ENCODE measurements around the gene RFK. TPM values are rescaled to one million over a fixed set of nuclear protein-coding genes. Genes with fewer than 3 reads are reported as not detected.

RFK gene
- total RNA-seq, 1 experiment from 2014 or later, result 14.0 TPM

- H3K4me1 Mint-ChIP-seq (ENCODE audit: low read depth, unreplicated experiment), result peaks cover 52% of the 10 kb centered on the region
- no peaks in the 10 kb centered on the region for H3K36me3 Mint-ChIP-seq (ENCODE audit: insufficient read depth, unreplicated experiment)
- intact Hi-C loops (cut with micrococcal nuclease; ENCODE audit: unreplicated experiment), result no loop called here
- no peak overlapping the region for H3K27ac Mint-ChIP-seq (ENCODE audit: unreplicated experiment)
- H3K4me3 Mint-ChIP-seq (ENCODE audit: low read depth, unreplicated experiment), result no peak overlapping the region
- BruUV-seq (replicated peaks), result no TSS peak
- no peak for DNase-seq
- no peaks in the 10 kb centered on the region for H3K27me3 Mint-ChIP-seq (ENCODE audit: unreplicated experiment)
- TF ChIP-seq, protein P1, sequence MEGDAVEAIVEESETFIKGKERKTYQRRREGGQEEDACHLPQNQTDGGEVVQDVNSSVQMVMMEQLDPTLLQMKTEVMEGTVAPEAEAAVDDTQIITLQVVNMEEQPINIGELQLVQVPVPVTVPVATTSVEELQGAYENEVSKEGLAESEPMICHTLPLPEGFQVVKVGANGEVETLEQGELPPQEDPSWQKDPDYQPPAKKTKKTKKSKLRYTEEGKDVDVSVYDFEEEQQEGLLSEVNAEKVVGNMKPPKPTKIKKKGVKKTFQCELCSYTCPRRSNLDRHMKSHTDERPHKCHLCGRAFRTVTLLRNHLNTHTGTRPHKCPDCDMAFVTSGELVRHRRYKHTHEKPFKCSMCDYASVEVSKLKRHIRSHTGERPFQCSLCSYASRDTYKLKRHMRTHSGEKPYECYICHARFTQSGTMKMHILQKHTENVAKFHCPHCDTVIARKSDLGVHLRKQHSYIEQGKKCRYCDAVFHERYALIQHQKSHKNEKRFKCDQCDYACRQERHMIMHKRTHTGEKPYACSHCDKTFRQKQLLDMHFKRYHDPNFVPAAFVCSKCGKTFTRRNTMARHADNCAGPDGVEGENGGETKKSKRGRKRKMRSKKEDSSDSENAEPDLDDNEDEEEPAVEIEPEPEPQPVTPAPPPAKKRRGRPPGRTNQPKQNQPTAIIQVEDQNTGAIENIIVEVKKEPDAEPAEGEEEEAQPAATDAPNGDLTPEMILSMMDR (IDR thresholded peaks at IDR 0.05; ENCODE audit: unreplicated experiment), result no peak
- CTCF ChIA-PET, result interaction anchor here (0.9 to 1.2 kb wide), 2 partner anchors 8 to 14 kb away, joined by 3 to 4 read pairs; no protein-coding TSS in a partner anchor
- H3K9me3 Mint-ChIP-seq (ENCODE audit: low read depth, unreplicated experiment), result no peaks in the 10 kb centered on the region
Measured at GRCh38 chr9:76370396-76371023, 23.7 kb downstream of the RFK start.

GRCh38 chr9:76369583-76369982 lies 24.6 kb downstream of the RFK start:
- H3K36me3 Mint-ChIP-seq (ENCODE audit: insufficient read depth, unreplicated experiment), result no peaks in the 10 kb centered on the region
- no peak overlapping the region for H3K27ac Mint-ChIP-seq (ENCODE audit: unreplicated experiment)
- DNase-seq, result peak; percentile 65
- peaks cover 52% of the 10 kb centered on the region for H3K4me1 Mint-ChIP-seq (ENCODE audit: low read depth, unreplicated experiment)
- TF ChIP-seq, protein P1 (IDR thresholded peaks at IDR 0.05; ENCODE audit: unreplicated experiment), result no peak
- no peaks in the 10 kb centered on the region for H3K27me3 Mint-ChIP-seq (ENCODE audit: unreplicated experiment)
- no TSS peak for BruUV-seq (replicated peaks)
- intact Hi-C loops (cut with micrococcal nuclease; ENCODE audit: unreplicated experiment), result loop anchor here (10.0 kb wide), 1 partner anchor 55 kb away; no protein-coding TSS in a partner anchor
- CTCF ChIA-PET, result interaction anchor here (1.2 kb wide), 1 partner anchor 9 kb away, joined by 4 read pairs; no protein-coding TSS in a partner anchor
- H3K9me3 Mint-ChIP-seq (ENCODE audit: low read depth, unreplicated experiment), result no peaks in the 10 kb centered on the region
- H3K4me3 Mint-ChIP-seq (ENCODE audit: low read depth, unreplicated experiment), result no peak overlapping the region

DNA sequence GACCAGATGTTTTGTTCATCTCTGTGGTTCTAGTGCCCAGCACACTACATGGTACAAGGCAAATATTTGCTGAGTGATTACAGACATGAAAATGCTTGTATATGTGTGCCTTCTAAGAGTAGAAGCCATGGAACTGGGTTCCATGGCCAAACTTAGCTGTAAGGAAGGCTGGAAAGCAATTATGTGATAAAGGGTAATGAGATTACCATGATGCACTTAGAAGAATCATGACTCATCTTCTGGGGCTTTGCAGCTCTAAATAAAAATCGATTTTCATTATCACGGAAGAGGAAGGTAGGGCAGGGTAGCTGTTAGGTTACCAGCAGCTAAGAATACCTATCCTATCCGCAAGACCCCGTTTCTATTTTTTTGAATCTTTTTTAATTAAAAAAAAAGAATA lies 28.0 kb downstream of the RFK start:
- intact Hi-C loops (cut with micrococcal nuclease; ENCODE audit: unreplicated experiment), result loop anchor here (10.0 kb wide), 1 partner anchor 51 kb away; no protein-coding TSS in a partner anchor
- no peak overlapping the region for H3K4me3 Mint-ChIP-seq (ENCODE audit: low read depth, unreplicated experiment)
- H3K27ac Mint-ChIP-seq (ENCODE audit: unreplicated experiment), result no peak overlapping the region
- no peaks in the 10 kb centered on the region for H3K36me3 Mint-ChIP-seq (ENCODE audit: insufficient read depth, unreplicated experiment)
- no peaks in the 10 kb centered on the region for H3K9me3 Mint-ChIP-seq (ENCODE audit: low read depth, unreplicated experiment)
- CTCF ChIA-PET, result interaction anchor here (0.7 to 1.1 kb wide), 3 partner anchors 13 to 446 kb away, joined by 3 to 4 read pairs (median 3); no protein-coding TSS in a partner anchor
- BruUV-seq (replicated peaks), result no TSS peak
- no peaks in the 10 kb centered on the region for H3K27me3 Mint-ChIP-seq (ENCODE audit: unreplicated experiment)
- DNase-seq, result no peak
- TF ChIP-seq, protein P1 (IDR thresholded peaks at IDR 0.05; ENCODE audit: unreplicated experiment), result no peak
- H3K4me1 Mint-ChIP-seq (ENCODE audit: low read depth, unreplicated experiment), result peaks cover 43% of the 10 kb centered on the region

GRCh38 chr9:76365028-76365427 lies 29.2 kb downstream of the RFK start:
- no TSS peak for BruUV-seq (replicated peaks)
- Mint-ChIP-seq H3K36me3 (ENCODE audit: insufficient read depth, unreplicated experiment) (no peaks in the 10 kb centered on the region), H3K27ac (ENCODE audit: unreplicated experiment) (no peak overlapping the region), H3K4me1 (ENCODE audit: low read depth, unreplicated experiment) (peaks cover 35% of the 10 kb centered on the region), H3K27me3 (ENCODE audit: unreplicated experiment) (no peaks in the 10 kb centered on the region), H3K4me3 (ENCODE audit: low read depth, unreplicated experiment) (no peak overlapping the region), H3K9me3 (ENCODE audit: low read depth, unreplicated experiment) (no peaks in the 10 kb centered on the region)
- peak; percentile 23 for DNase-seq
- intact Hi-C loops (cut with micrococcal nuclease; ENCODE audit: unreplicated experiment), result loop anchor here (10.0 kb wide), 1 partner anchor 50 kb away; no protein-coding TSS in a partner anchor
- CTCF ChIA-PET, result no interaction called here
- TF ChIP-seq, protein P1 (IDR thresholded peaks at IDR 0.05; ENCODE audit: unreplicated experiment), result no peak
